Endothelial cell of umbilical vein (primary cell): ENCODE measurements around the gene NEK2. TPM values are rescaled to one million over a fixed set of nuclear protein-coding genes. Genes with fewer than 3 reads are reported as not detected.

ENCODE experiments used
- BruUV-seq: library from RNA; stranded (reverse); fragments of 400-500 nt; replicated peaks from 2 replicates; lab custom pipeline; 2021; lab: Mats Ljungman, UMichigan
- CTCF ChIA-PET: fragments of 300-600, 350-600 bp; sonication (Branson Sonifier 250); formaldehyde crosslinking; loops from one replicate; lab custom pipeline; 2021; ENCODE audit warnings: antibody characterized with exemption, inconsistent platforms; lab: Charles Lee
- POLR2A ChIA-PET: fragments of 300-600, 350-600 bp; sonication (Branson Sonifier 250); formaldehyde crosslinking; loops from one replicate; lab custom pipeline; 2021; ENCODE audit warnings: antibody characterized with exemption, inconsistent platforms; lab: Charles Lee
- DNase-seq: peaks from one replicate; pipeline ENCODE4 v3.0.0-alpha.2; 2011; ENCODE audit warnings: low read depth, low spot score
- FAIRE-seq: peaks from 2 replicates; lab custom pipeline; 2011; peaks lifted over from hg19 to GRCh38; lab: Jason Lieb, UNC
- H2AFZ ChIP-seq: 2 replicates; pipeline ENCODE4 v1.6.0; 2012; ENCODE audit warnings: low read depth, low read length, control low read depth, inconsistent platforms
- H3K27ac ChIP-seq: 2 replicates; pipeline ENCODE4 v1.5.1; 2011; ENCODE audit warnings: low read depth, mild to moderate bottlenecking, control low read depth, low read length, moderate library complexity; ENCODE audit not compliant: insufficient read depth
- H3K27me3 ChIP-seq, 2 experiments: 2 replicates each; pipeline versions ENCODE4 v1.6.0 to v1.6.1; 2011; ENCODE audit warnings: low read length in 2 of 2, mixed read lengths in 1 of 2; ENCODE audit not compliant: control insufficient read depth in 2 of 2, insufficient read depth in 2 of 2
- H3K36me3 ChIP-seq, 2 experiments: 2 replicates in 1 of 2; 3 replicates in 1 of 2; pipeline ENCODE4 v1.5.1; 2011; ENCODE audit warnings: low read length in 2 of 2, mild to moderate bottlenecking in 1 of 2, moderate library complexity in 1 of 2; ENCODE audit not compliant: control insufficient read depth in 2 of 2, insufficient read depth in 2 of 2; ENCODE audit errors: extremely low read depth in 1 of 2
- H3K4me1 ChIP-seq: 3 replicates; pipeline ENCODE4 v1.5.1; 2011; ENCODE audit warnings: mild to moderate bottlenecking, low read length; ENCODE audit not compliant: control insufficient read depth, insufficient read depth; ENCODE audit errors: extremely low read depth
- H3K4me2 ChIP-seq: 2 replicates; pipeline ENCODE4 v1.6.1; 2011; ENCODE audit warnings: low read length, control low read depth, mixed read lengths; ENCODE audit not compliant: insufficient read depth
- H3K4me3 ChIP-seq, 3 experiments: fragments of 200-600 bp in 1 of 3; sonication (generic), shearing (Covaris generic) in 1 of 3; replicated peaks in 1 of 3; 2 replicates each; pipeline ENCODE4 v1.5.1; 2011 to 2016; ENCODE audit warnings: control low read depth in 3 of 3, low read length in 3 of 3, mild to moderate bottlenecking in 2 of 3, inconsistent platforms in 1 of 3, low read depth in 1 of 3, moderate library complexity in 1 of 3; ENCODE audit not compliant: insufficient read depth in 1 of 3
- H3K79me2 ChIP-seq: 2 replicates; pipeline ENCODE4 v1.6.0; 2012; ENCODE audit warnings: low read length, inconsistent platforms; ENCODE audit not compliant: control insufficient read depth, insufficient read depth
- H3K9ac ChIP-seq: replicated peaks from 2 replicates; pipeline ENCODE3; 2011; ENCODE audit warnings: low read length, control low read depth; ENCODE audit not compliant: insufficient read depth; ENCODE audit errors: extremely low read depth
- H3K9me1 ChIP-seq: replicated peaks from 3 replicates; pipeline ENCODE4 v1.6.0; 2011; ENCODE audit warnings: mild to moderate bottlenecking, low read length; ENCODE audit not compliant: control insufficient read depth, insufficient read depth; ENCODE audit errors: extremely low read depth
- H3K9me3 ChIP-seq: replicated peaks from 2 replicates; pipeline ENCODE4 v1.5.1; 2012; ENCODE audit warnings: low read length, inconsistent platforms; ENCODE audit not compliant: control insufficient read depth, insufficient read depth
- H4K20me1 ChIP-seq: replicated peaks from 2 replicates; pipeline ENCODE3; 2011; ENCODE audit warnings: mild to moderate bottlenecking, low read length; ENCODE audit not compliant: control insufficient read depth, insufficient read depth; ENCODE audit errors: extremely low read depth
- EZH2 ChIP-seq: IDR thresholded peaks from 2 replicates; pipeline ENCODE4 v1.6.1; 2012; ENCODE audit warnings: borderline replicate concordance, low read depth, mild to moderate bottlenecking, moderate library complexity, low read length, inconsistent platforms; ENCODE audit not compliant: severe bottlenecking
- FOS ChIP-seq: IDR thresholded peaks from 2 replicates; pipeline ENCODE4 v1.6.1; 2011; ENCODE audit warnings: mild to moderate bottlenecking, low read length, moderate library complexity, borderline replicate concordance; ENCODE audit not compliant: insufficient read depth
- GATA2 ChIP-seq: IDR thresholded peaks from 2 replicates; pipeline ENCODE4 v1.7.0; 2011; ENCODE audit warnings: low read depth, mild to moderate bottlenecking, moderate library complexity, mixed read lengths, low read length; ENCODE audit not compliant: insufficient read length, insufficient read depth
- JUN ChIP-seq: IDR thresholded peaks from 2 replicates; pipeline ENCODE4 v1.6.1; 2011; ENCODE audit warnings: borderline replicate concordance, low read depth; ENCODE audit not compliant: insufficient read length, insufficient read depth
- MYC ChIP-seq: IDR thresholded peaks from one replicate; pipeline ENCODE4 v1.6.1; 2011; ENCODE audit warnings: mild to moderate bottlenecking, low read depth, low read length
- POLR2A ChIP-seq: IDR thresholded peaks from 2 replicates; pipeline ENCODE4 v1.6.1; 2012; ENCODE audit warnings: low read depth, mild to moderate bottlenecking, control low read depth, low read length
- POLR2AphosphoS5 ChIP-seq: IDR thresholded peaks from 2 replicates; pipeline ENCODE4 v1.6.1; 2012; ENCODE audit warnings: low read depth, mild to moderate bottlenecking, control low read depth, low read length, moderate library complexity; ENCODE audit not compliant: insufficient read depth
- dilution Hi-C: fragments of 300-500 bp; cut with MboI; formaldehyde crosslinking; loops from one replicate; pipeline ENCODE4 v1.15.0; 2019; ENCODE audit warnings: low sequenced_read_pairs; ENCODE audit not compliant: extremely low pct_ligation_motif_present
- intact Hi-C: fragments of 100-400 bp; cut with micrococcal nuclease; formaldehyde crosslinking; loops from one replicate; pipeline ENCODE4 v1.10.0; 2022
- polyA plus RNA-seq, 4 experiments: library from polyadenylated mRNA; depleted of rRNA in 3 of 4; stranded (reverse) in 3 of 4; unstranded in 1 of 4; fragments of >200 nt; gene quantifications; 2 replicates each; pipeline versions ENCODE4 v1.2.1 to v1.2.3, GENCODE V29; 2011 to 2012; ENCODE audit warnings: missing spikeins in 1 of 4
- total RNA-seq: library from RNA; stranded (reverse); gene quantifications from 2 replicates; pipeline ENCODE4 v1.2.3, GENCODE V29; 2021
- TF ChIP-seq, protein P1 (sequence below): IDR thresholded peaks from 2 replicates; pipeline ENCODE4 v1.6.1; 2011; ENCODE audit not compliant: insufficient read depth, insufficient read length
- TF ChIP-seq, protein P2 (sequence below), 2 donors: IDR thresholded peaks; 1 replicate in 1 of 2; 2 replicates in 1 of 2; pipeline ENCODE4 v1.5.1; 2011; ENCODE audit warnings: low read length in 2 of 2, mild to moderate bottlenecking in 2 of 2, moderate library complexity in 2 of 2, control low read depth in 1 of 2, inconsistent platforms in 1 of 2, low read depth in 1 of 2; ENCODE audit not compliant: insufficient read depth in 1 of 2; ENCODE audit errors: extremely low read depth in 1 of 2

NEK2 gene
- total and polyA plus RNA-seq, 2 donors (not counting 3 experiments of a cell fraction or from before 2014, with no cell fraction given): 6.6 to 19.0 TPM

GRCh38 chr1:211644653-211645052 is 30.8 kb downstream of the NEK2 start:
- intact Hi-C loops: no loop called here
- Histone ChIP-seq H3K36me3 (no peaks in the 10 kb centered on the region), H4K20me1 (no peaks in the 10 kb centered on the region), H2AFZ (no peak overlapping the region), H3K79me2 (no peaks in the 10 kb centered on the region), H3K4me3 (no peak overlapping the region), H3K4me2 (no peak overlapping the region), H3K9ac (no peak overlapping the region), H3K4me1 (peaks cover 40% of the 10 kb centered on the region), H3K9me3 (no peaks in the 10 kb centered on the region), H3K27ac (no peak overlapping the region), H3K27me3 (no peaks in the 10 kb centered on the region), H3K9me1 (no peaks in the 10 kb centered on the region)
- BruUV-seq: no TSS peak
- dilution Hi-C loops: no loop called here
- FAIRE-seq: no peak
- DNase-seq: no peak
- POLR2A ChIA-PET: no interaction called here
- CTCF ChIA-PET: interaction anchor here (0.8 to 1.9 kb wide), 2 partner anchors 117 to 130 kb away, joined by 4 read pairs; no protein-coding TSS in a partner anchor
- TF ChIP-seq POLR2A: no peak
- TF ChIP-seq FOS: no peak
- no peak for TF ChIP-seq GATA2
- TF ChIP-seq, protein P1, sequence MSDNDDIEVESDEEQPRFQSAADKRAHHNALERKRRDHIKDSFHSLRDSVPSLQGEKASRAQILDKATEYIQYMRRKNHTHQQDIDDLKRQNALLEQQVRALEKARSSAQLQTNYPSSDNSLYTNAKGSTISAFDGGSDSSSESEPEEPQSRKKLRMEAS: no peak
- no peak for TF ChIP-seq MYC
- TF ChIP-seq JUN: no peak
- TF ChIP-seq, protein P2, sequence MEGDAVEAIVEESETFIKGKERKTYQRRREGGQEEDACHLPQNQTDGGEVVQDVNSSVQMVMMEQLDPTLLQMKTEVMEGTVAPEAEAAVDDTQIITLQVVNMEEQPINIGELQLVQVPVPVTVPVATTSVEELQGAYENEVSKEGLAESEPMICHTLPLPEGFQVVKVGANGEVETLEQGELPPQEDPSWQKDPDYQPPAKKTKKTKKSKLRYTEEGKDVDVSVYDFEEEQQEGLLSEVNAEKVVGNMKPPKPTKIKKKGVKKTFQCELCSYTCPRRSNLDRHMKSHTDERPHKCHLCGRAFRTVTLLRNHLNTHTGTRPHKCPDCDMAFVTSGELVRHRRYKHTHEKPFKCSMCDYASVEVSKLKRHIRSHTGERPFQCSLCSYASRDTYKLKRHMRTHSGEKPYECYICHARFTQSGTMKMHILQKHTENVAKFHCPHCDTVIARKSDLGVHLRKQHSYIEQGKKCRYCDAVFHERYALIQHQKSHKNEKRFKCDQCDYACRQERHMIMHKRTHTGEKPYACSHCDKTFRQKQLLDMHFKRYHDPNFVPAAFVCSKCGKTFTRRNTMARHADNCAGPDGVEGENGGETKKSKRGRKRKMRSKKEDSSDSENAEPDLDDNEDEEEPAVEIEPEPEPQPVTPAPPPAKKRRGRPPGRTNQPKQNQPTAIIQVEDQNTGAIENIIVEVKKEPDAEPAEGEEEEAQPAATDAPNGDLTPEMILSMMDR (IDR thresholded peaks at IDR 0.05; ENCODE audit: extremely low read depth in 1 of 2, insufficient read depth in 1 of 2, low read depth in 1 of 2, low read length in 2 of 2): no peak
- no peak for TF ChIP-seq POLR2AphosphoS5
- no peak for TF ChIP-seq EZH2
